Measurements from ENCODE around the gene ZDHHC23.

Gene ZDHHC23

GRCh38 chr3:114005481-114005880 is 57.7 kb downstream of the ZDHHC23 start:
- no peak for DNase-seq (ENCODE audit: low read depth in 2 of 3, low spot score in 2 of 3)

GRCh38 chr3:114011059-114011797 is 63.4 kb downstream of the ZDHHC23 start:
- no peak for DNase-seq (ENCODE audit: low read depth in 2 of 3, low spot score in 2 of 3)

Measured in activated CD8-positive, alpha-beta memory T cell treated with anti-CD3 and anti-CD28 coated beads for 48 hours (primary cell).